Activated CD8-positive, alpha-beta memory T cell treated with anti-CD3 and anti-CD28 coated beads, Interleukin-2, amount 50 U/mL, for 24 hours (primary cell): Measurements from ENCODE around the gene CYB5B.

ENCODE experiments used
- DNase-seq: peaks from one replicate; pipeline ENCODE4 v3.0.0-alpha.2; 2020; ENCODE audit errors: extremely low read depth

Gene CYB5B, protein sequence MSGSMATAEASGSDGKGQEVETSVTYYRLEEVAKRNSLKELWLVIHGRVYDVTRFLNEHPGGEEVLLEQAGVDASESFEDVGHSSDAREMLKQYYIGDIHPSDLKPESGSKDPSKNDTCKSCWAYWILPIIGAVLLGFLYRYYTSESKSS

DNA sequence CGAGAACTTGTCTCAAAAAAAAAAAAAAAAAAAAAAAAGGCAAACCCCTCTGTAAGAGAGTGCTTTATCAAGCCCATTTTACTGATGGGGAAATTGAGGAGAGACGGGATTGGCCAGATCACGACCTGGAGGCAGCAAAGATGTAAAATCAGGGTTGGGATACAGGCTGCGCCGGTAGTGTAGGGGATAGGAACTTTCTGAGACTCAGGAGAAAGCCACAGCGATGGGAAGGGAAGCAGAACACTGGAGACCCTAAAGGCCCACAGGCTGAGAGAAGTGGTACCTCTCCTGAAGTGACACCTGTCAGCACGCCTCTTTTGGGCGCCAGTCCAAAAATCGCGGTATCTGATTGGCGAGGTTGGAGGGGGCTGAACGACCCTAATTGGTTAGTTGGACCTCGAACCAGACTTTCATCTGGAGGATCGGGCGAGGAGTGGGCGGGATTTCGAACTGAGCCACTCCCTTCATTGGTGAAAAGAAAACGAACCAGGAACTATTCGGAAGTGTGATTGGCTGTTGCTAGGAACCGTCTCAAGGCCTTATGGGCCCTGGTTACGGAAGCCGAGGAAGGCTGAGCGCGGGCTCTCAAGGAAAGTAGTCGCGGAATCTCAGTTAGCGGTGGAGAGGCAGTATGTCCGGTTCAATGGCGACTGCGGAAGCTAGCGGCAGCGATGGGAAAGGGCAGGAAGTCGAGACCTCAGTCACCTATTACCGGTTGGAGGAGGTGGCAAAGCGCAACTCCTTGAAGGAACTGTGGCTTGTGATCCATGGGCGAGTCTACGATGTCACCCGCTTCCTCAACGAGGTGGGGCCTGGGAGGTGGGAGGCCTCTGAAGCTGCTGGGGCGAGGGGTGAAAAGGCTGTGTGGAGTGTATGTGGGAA lies at the start of gene CYB5B:
Gene CYB5B (plus strand): TSS at position 567 of the 882 bp plus-strand sequence. CDS start 65 bp downstream, at position 632.
- DNase-seq: peak; percentile 92

DNA sequence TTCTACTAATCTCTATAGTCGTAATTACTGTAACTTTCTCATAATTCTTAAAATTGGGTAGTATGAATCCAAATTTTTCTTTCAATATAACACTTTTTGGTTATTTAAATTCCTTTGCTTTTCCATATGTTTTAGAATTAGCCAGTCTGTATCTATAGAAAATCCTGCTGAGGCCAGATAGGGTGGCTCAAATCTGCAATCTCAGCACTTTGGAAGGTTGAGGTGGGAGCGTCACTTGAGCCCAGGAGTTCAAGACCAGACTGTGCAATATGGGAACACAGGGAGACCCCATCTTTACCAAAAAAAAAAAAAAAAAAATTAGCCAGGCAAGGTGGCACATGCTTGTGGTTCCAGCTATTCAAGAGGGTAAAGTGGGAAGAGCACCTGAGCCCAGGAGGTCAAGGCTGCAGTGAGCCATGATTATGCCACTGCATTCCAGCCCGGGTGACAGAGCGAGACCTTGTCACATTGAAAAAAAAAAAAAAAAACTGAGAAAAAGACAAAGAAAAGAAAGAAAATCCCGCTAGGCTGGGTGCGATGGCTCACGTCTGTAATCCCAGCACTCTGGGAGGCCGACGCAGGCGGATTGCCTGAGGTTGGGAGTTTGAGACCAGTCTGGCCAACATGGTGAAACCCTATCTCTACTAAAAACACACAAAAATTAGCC lies 47.9 kb upstream of the CYB5B start:
- DNase-seq: no peak

DNA sequence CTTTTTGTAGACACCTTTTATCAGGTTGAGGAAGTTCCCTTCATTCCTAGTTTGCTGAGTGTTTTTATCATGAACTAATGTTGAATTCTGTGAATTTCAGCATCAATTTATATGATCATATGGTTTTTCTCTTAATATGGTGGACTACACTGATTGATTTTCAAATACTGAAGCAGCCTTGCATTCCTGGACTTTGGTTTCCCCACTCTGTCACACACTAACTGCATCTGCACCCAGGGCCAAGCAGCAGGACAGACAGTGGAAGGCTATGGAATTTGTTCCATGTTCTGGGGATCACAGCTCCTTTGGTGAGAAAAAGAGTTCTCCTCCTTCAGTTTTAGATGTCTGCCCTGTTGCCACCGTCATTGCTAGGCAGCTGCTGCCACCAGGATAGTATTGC lies 46.4 kb upstream of the CYB5B start:
- no peak for DNase-seq

DNA sequence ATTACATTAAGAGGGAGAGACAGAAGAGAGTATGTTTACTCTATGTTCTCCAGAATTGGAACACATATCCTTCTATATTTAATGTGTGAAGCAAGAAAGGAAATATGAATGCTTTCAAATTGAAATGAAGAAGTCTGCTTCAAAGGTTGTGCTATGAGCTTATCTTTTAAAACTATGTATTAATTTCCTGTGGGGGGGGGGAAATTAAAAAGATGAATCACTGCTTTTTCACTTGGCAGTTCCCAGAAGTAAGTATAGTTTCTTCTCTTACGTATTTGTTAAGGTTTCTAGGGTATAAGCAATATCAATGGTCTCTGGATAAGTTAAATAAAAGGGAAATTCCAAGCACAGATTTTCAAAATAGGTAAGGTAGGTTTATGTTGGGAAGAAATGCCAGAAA lies 45.7 kb upstream of the CYB5B start:
- DNase-seq: no peak

DNA sequence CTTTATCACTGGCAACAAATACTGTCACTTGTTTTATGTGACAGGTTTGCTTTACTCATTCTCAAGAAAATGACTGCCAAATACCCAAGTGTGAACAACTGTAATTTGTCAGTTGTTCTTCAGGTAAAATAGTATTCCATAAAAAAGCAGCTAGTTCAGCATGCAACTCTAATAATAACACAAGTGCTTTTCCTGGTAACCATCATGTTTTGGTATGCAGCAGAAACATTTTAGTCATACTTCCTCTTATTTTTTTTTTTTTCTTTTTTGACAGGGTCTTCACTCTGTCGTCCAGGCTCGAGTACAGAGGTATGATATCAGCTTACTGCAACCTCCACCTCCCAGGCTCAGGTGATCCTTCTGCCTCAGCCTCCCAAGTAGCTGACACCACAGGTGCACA lies 43.2 kb upstream of the CYB5B start:
- no peak for DNase-seq

DNA sequence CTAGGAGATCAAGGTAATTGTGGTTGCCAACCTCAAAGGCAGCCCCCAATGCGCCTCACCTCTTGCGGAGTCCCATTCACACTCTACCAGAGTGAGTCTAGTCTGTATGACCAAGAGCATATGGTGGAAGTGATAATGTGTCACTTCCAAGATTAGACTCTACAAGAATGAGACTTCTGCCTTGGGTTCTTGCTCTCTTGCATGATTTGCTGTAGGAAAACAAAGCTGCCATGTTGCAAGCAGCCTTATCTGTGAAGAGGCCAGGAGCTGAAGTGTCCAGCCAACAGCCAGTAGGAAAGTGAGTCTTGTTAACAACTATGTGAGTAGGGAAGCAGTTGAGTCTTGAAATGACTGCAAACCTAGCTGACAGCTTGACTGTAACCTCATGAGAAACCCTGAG lies 42.0 kb upstream of the CYB5B start:
- DNase-seq: no peak

DNA sequence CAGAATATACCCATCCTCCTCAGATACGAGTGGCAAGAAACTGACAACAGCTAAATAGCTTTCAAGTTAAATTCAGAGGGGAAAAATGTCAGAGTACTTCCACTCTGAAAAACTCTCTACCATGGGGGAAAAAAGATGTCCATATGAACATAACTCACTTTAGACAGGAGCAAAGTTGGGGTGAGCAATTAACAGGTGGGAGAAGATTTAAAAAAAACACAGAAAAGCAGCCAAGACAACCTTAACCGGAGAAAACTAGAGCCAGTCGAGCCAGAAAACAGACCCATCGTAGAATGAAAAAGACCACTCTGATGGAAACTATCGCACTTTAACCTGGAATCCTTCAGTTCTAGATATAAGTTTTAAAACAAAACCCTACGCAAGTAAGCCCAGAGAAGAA lies 39.4 kb upstream of the CYB5B start:
- no peak for DNase-seq

DNA sequence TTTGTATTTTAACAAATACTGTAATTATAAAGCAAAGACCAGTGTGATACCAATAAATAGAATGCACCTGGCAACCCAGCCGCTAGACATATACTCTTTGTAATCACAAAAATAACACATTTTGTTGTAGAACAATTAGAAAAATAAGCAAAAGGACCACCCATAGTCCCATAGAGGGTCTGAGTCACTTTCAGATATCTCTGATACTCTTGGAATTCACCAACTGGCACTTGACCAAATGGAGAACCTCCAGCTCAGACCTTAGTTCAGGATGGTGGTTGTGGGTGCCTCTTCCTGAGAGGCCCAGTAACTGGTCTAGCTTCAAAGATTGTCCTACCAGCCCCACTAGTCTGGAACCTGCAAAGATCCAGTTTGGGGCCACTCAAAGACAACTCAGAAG lies 37.8 kb upstream of the CYB5B start:
- no peak for DNase-seq

DNA sequence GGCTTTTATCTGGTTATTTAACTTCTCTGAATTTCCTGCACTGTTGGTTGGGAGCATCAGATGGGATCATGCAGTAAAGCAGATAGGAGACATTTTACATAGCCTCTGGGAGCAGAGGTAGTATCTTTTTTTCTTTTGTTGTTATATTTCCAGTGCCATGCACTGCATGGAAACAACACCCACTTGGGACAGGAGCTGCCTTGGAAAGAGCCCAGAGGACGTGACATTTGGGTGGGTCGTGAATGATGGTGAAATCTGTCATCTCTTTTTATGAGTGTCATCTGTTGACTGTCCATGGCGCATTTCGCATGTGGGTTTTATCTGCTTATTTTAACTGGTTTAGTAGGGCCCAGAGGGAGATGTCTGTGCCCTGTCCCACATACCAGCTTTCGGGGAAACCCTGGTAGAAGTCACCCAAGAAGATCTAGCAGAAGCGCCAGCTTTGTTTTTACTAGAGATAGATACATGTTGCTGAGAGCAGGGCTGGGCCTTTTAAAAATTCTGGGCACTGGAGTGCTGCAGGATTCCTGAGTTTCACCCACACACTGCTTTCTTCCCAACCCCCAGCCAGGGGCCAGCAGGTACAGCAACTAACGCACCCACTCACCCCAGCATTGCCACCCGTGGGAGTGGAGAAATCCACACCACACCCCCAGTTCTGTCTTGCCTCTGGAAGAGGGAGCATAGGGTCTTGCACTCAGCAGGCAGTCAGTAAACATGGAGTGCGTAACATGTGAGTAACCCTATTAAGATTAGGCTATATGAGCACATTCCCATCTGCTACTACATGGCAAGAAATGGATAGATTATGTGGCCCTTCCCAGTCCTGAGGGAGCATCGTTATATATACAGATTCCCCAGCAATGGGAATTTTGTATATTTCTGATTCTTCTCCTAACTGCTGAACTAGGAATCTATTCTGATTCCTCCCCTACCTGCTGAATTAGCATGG lies 30.2 kb upstream of the CYB5B start:
- no peak for DNase-seq

DNA sequence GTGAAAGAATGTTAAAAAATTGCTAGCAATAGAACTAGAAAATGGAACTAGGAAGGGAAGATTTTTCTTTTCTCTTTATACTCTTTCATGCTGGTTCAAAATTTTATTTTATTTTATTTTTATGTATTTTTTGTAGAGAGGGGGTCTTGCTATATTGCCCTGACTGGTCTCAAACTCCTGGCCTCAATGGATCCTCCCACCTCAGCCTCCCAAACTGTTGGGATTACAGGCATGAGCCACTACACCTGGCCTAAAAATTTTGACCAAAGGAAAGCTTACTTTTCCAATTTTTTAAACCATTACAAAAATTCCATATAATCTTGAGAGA lies 28.6 kb upstream of the CYB5B start:
- no peak for DNase-seq

DNA sequence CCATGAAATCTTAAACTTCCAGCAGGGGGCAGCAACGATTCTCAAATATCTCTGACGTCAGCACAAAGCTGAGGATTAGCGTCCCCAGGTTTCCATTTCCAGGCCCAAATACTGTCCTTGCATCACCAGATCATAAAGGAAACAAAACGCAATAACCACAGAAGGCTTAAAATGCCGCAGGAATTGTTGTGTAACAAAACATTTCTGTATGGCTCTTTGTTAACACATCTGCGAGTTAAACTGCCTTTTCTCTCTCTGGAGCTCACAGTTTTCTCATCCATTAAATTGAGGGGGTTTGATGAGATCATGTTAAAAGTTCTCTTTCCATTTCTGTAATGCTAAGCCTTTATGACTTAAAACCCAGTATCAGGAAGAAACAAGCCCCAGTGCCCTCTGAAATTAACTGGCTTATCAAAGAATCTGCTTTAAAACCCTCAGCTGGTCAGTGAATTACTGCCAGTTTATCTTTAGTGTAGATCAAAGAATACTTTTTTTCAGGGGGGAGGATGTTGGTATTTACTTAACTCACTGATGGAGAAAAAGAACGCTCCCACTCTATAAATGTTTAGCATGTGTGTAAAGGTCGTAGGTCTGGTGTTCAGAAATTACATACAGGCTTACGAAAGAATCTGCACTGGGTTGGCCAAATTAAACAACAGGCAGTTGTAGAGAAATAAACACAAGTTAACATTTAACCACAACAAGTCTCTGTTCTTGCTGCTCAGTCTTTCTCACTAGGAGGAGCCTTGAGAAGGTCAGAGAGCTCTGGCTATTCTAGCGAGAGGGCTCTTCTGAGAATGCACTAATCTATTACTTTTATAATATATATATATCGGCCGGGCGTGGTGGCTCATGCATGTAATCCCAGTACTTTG lies 28.0 kb upstream of the CYB5B start:
- DNase-seq: peak; percentile 44

DNA sequence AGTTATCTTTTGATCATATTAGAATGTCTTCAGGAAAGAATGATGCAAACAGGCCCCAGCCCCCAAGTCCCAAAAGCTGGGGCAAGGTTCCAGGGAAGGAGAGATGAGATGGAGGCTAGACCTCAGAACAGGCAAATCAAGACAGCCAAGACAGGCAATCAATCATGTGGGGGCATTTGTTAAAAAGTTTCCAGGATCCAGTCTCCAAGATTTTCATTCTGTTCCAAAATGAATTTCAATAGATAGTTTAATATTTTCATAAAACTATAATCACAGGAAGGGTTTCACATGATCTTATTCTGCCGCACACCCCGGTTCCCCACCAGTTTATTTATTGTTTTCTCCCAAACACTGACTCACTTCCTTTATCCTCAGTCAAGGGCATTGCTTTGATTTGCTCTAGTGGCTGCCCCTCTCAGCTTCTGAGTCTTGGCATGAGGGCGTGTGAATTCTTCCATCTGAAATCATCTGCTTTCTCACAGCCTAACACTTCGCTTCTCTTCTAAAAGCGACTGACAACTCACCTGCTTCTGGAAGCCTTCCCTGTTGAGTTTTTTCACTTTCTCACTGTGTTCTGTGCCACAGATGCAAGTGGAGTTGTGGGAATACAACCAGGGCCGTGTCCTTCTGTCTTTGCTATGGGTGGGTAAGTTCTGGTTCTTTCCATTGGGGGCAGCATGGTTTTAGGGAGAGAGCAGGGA lies 26.4 kb upstream of the CYB5B start:
- no peak for DNase-seq

DNA sequence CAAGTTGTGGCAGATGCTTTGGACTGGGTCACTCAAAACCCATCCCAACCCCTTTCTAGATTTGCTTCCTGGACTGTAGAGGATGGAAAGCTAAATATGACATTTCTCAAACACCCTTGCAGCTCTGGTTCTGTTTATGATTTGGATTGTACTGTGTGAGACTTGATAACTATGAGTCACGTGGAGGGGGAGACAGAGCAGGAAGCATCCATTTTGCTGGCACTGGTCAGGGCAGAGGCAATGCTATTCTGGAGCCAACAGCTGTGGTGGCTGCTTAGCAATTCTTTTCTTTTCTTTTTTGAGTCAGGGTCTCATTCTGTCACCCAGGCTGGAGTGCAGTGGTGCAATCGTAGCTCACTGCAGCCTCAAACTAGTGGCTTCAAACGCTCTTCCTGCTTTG lies 25.1 kb upstream of the CYB5B start:
- DNase-seq: no peak

DNA sequence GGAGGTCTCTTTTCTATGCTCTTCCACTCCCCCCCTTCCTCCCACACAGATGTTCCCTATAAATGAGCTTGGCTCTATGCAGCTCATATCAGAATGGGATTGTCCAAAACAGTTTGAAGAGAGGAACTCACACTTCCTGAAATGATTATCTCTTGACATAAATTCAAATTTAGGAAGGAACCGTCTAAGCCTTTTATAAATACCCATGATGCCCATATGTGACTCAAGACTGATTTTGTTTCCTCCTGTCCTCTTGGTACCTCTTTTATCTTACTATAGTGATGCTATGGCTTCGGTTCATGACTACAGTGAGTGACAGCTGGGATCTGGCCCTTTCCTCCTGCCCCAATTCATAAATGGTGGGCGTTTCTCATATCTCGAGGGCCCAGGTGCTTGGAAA lies 22.0 kb upstream of the CYB5B start:
- no peak for DNase-seq

DNA sequence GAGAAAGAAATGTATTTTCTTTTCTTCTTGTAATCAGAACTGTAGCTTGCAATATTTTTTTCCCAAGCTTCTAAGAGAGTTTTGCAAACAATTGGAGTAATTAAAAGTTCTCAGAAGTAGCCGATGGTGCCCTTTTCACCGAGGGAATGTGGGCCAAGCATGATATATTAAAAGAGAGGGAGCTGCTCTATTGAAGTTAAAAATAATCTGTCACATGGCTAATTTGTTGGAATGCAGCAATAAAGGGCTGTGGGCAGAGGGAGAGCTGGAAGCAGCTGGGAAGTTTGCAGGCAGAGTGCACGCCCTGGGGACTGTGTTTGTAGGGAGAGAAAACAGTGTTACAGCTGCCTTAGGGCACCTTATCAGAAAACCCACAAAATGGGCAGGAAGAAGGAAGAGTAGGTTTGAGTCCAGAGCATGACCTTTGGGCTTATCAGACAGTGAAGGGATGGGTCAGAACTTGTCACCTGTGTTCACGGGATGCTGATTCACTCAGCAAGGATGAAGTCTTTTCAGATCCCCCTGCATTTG lies 20.1 kb upstream of the CYB5B start:
- no peak for DNase-seq

DNA sequence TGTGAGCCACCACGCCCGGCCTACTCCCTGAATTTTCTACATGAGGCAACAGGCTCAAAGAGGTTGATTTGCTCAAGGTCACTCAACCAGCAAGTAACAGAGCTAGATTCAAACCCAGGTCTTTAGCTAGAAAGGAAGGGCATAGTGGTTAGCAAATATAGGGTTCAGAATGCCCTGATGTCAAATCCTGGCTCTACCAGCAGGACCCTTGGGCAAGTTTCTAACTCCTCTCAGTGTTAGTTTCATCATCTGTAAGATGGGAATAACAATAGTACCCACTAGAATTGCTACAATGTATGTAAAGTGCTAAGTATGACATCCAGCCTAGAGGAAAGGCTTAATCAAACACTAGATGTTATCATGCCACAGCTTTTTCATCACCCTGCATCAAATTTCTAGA lies 19.1 kb upstream of the CYB5B start:
- DNase-seq: no peak

DNA sequence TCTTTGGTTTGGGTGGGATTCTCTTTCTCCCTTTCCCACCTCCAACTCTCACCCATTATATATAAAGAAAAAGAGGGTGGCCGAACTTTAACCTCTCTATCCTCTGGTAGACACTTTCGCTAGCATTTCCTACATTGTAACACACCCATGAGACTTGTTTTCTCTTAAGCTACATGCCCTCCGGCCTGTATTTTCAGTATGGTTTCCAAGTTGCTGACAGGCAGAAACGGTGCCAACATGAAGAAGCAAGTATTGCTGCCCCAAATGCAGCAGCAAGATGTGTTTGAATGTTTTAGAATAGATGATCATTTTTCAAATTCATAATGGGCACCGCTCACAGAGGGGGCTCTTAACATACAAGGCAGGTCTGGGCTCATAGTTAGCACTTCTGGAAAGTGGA lies 18.7 kb upstream of the CYB5B start:
- no peak for DNase-seq

DNA sequence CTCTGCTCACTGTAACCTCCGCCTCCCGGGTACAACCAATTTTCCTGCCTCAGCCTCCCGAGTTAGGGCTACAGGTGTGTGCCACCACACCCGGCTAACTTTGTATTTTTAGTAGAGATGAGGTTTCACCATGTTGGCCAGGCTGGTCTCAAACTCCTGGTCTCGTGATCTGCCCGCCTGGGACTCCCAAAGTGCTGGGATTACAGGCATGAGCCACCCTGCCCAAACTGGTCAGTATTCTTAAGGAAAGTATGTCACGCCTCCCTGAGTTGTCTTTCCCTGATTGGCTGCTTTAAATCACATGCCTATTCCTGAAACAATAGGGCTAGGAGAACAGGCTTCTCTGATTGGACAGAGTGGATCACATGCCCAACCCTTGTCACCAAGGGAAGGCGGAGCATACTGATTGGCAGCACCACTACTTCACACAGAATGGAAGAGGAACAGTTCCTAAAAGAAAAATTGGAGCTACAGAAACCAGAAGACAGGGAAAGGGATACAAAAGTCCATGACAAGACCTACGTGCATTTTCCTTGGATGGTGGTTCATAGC lies 17.6 kb upstream of the CYB5B start:
- no peak for DNase-seq

DNA sequence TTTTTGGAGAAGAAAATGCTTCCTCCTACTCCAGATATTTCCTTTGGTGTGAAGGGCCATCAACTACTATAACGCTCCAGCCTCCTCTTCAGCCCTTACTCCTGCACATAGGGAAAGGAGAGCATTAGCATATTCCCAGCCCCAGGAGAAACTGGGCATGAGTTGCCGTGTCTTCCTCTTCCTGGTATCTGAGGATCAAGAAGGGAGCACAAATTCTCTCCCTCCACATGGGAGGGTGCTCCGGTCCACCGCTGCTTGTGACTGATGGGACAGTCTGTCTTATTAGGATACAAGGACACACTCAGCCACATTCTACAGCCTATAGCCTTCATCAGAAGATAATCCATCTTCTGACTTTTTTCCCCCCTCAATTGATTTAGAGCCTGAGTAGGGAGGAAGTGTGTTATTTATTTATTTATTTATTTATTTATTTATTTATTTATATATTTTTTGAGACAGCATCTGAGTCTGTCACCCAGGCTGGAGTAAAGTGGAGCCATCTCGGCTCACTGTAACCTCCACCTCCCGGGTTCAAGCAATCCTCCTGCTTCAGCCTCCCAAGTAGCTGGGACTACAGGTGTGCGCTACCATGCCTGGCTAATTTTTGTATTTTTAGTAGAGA lies 16.6 kb upstream of the CYB5B start:
- no peak for DNase-seq
